K562 (cell line): ENCODE data around the gene FAM83E. TPM values are rescaled to one million over a fixed set of nuclear protein-coding genes. Genes with fewer than 3 reads are reported as not detected.

Experiments
- CAMTA2 ChIP-seq: fragments of 250-450 bp; sonication (Bioruptor Pico); conservative IDR thresholded peaks from 2 replicates; pipeline ENCODE4 v1.5.1; 2022
- CSDE1 ChIP-seq, 2 experiments: fragments of 450-650 bp; IDR thresholded peaks; 2 replicates each; pipeline ENCODE4 v1.6.1; 2016; ENCODE audit warnings: mild to moderate bottlenecking in 1 of 2
- E2F3 ChIP-seq: fragments of 250-450 bp; sonication (Bioruptor Pico); IDR thresholded peaks from 2 replicates; pipeline ENCODE4 v1.4.0; 2020; ENCODE audit warnings: mild to moderate bottlenecking
- ETV1 ChIP-seq: fragments of 450-650 bp; conservative IDR thresholded peaks from 2 replicates; pipeline ENCODE4 v1.6.1; 2016; ENCODE audit warnings: missing genetic modification characterization, control low read depth, low read depth, missing compliant biosample characterization
- HMGN3 ChIP-seq: IDR thresholded peaks from 2 replicates; pipeline ENCODE4 v1.6.1; 2011; ENCODE audit warnings: borderline replicate concordance, low read depth, mild to moderate bottlenecking, mixed read lengths, low read length; ENCODE audit not compliant: insufficient read length; ENCODE audit errors: extremely low read depth
- NR2C1 ChIP-seq, 2 experiments: fragments of 450-650 bp; IDR thresholded peaks; 2 replicates each; pipeline ENCODE4 v1.6.1; 2017; ENCODE audit warnings: mild to moderate bottlenecking in 2 of 2, antibody characterized with exemption in 1 of 2, inconsistent platforms in 1 of 2, missing compliant biosample characterization in 1 of 2, missing genetic modification characterization in 1 of 2
- TEAD2 ChIP-seq: fragments of 450-650 bp; IDR thresholded peaks from 2 replicates; pipeline ENCODE4 v1.6.1; 2016; ENCODE audit warnings: missing genetic modification characterization, control low read depth, missing compliant biosample characterization
- XRCC5 ChIP-seq: fragments of 200-400 bp; formaldehyde crosslinking; IDR thresholded peaks from 2 replicates; pipeline ENCODE4 v1.6.1; 2017; ENCODE audit warnings: low read depth, mild to moderate bottlenecking, low read length
- ZNF217 ChIP-seq: sonication (generic); formaldehyde crosslinking; IDR thresholded peaks from 2 replicates; pipeline ENCODE4 v1.8.0; 2022; ENCODE audit warnings: mild to moderate bottlenecking, missing genetic modification reagents
- ZNF324 ChIP-seq: fragments of 250-450 bp; sonication (Bioruptor Pico); IDR thresholded peaks from 2 replicates; pipeline ENCODE4 v1.4.0; 2020; ENCODE audit warnings: mild to moderate bottlenecking
- ZNF717 ChIP-seq: fragments of 250-450 bp; sonication (Bioruptor Pico); IDR thresholded peaks from 2 replicates; pipeline ENCODE4 v1.5.0; 2021
- polyA plus RNA-seq, 8 experiments: library from polyadenylated mRNA; depleted of rRNA in 4 of 8; stranded (reverse) in 5 of 8; unstranded in 3 of 8; fragments of >200 nt; fragmentation: Nextera tagmentation in 2 of 8; fragmentation: Illumina TruSeq in 1 of 8; extraction: Ambion mirVana in 2 of 8; extraction: Trizol in 1 of 8; gene quantifications; 2 replicates each; pipeline versions ENCODE4 v1.2.1 to v1.2.3, GENCODE V29; 2011 to 2014; ENCODE audit warnings: inconsistent platforms in 1 of 8, missing spikeins in 1 of 8
- total RNA-seq, 7 experiments: library from RNA; depleted of rRNA in 6 of 7; stranded (reverse); fragments of >200 nt in 6 of 7; fragmentation: Illumina TruSeq in 2 of 7; extraction: Trizol in 2 of 7; gene quantifications; 2 replicates each; pipeline versions ENCODE4 v1.2.1 to v1.2.3, GENCODE V29; 2011 to 2021; ENCODE audit warnings: low replicate concordance in 1 of 7
- TF ChIP-seq, protein P1 (sequence below): fragments of 200-800 bp; sonication (Bioruptor generic); IDR thresholded peaks from 2 replicates; pipeline ENCODE4 v1.6.1; 2016; ENCODE audit warnings: missing genetic modification characterization, missing compliant biosample characterization
- TF ChIP-seq, protein P2 (sequence below): sonication (generic); formaldehyde crosslinking; IDR thresholded peaks from 2 replicates; pipeline ENCODE4 v1.8.1; 2023; ENCODE audit warnings: mild to moderate bottlenecking, missing genetic modification reagents
- TF ChIP-seq, protein P3 (sequence below): conservative IDR thresholded peaks from 2 replicates; pipeline ENCODE4 v1.6.1; 2011; ENCODE audit warnings: low read depth, mild to moderate bottlenecking, low read length; ENCODE audit not compliant: control insufficient read depth
- TF ChIP-seq, protein P4 (sequence below): fragments of 450-650 bp; formaldehyde crosslinking; IDR thresholded peaks from 2 replicates; pipeline ENCODE4 v1.4.0; 2022; ENCODE audit warnings: missing genetic modification characterization

The FAM83E gene
- total and polyA plus RNA-seq, 9 of the 15 experiments (the other 6 are each of a cell fraction or from before 2014, with no cell fraction given) = 0.15 to 0.87 (median 0.29) TPM; not detected in 4

DNA sequence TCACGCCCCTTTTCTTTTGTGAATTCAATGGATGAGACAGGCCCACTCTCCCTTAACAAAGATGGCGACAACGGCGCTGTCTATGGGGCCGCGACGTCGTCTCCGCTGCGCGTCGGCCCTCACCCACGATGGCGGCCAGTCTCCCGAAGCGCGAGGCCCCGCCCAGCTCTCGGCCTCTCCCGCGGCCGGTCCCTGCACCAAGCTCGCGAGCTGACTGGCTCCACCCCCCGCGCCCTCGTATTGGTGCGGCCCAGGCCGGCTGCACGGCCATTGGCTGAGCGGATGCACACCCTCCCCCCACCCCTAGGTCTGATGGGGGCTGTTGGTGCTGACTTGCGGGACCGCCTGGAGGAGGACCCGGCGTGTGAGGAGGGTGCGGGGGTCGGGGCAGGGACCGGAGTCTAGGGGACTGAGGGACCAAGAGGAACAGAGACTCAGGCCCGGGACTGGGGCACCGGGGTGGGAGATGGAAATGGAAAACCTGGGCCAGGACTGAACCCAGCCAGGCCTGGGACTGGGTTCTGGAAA is 9.3 kb upstream of the FAM83E start (continued):
- TF ChIP-seq, protein P1, sequence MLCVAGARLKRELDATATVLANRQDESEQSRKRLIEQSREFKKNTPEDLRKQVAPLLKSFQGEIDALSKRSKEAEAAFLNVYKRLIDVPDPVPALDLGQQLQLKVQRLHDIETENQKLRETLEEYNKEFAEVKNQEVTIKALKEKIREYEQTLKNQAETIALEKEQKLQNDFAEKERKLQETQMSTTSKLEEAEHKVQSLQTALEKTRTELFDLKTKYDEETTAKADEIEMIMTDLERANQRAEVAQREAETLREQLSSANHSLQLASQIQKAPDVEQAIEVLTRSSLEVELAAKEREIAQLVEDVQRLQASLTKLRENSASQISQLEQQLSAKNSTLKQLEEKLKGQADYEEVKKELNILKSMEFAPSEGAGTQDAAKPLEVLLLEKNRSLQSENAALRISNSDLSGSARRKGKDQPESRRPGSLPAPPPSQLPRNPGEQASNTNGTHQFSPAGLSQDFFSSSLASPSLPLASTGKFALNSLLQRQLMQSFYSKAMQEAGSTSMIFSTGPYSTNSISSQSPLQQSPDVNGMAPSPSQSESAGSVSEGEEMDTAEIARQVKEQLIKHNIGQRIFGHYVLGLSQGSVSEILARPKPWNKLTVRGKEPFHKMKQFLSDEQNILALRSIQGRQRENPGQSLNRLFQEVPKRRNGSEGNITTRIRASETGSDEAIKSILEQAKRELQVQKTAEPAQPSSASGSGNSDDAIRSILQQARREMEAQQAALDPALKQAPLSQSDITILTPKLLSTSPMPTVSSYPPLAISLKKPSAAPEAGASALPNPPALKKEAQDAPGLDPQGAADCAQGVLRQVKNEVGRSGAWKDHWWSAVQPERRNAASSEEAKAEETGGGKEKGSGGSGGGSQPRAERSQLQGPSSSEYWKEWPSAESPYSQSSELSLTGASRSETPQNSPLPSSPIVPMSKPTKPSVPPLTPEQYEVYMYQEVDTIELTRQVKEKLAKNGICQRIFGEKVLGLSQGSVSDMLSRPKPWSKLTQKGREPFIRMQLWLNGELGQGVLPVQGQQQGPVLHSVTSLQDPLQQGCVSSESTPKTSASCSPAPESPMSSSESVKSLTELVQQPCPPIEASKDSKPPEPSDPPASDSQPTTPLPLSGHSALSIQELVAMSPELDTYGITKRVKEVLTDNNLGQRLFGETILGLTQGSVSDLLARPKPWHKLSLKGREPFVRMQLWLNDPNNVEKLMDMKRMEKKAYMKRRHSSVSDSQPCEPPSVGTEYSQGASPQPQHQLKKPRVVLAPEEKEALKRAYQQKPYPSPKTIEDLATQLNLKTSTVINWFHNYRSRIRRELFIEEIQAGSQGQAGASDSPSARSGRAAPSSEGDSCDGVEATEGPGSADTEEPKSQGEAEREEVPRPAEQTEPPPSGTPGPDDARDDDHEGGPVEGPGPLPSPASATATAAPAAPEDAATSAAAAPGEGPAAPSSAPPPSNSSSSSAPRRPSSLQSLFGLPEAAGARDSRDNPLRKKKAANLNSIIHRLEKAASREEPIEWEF (CRISPR knock-in tag) = no peak
- no peak for TF ChIP-seq XRCC5
- no peak for TF ChIP-seq E2F3 (CRISPR knock-in tag)
- no peak for TF ChIP-seq TEAD2 (tag)
- TF ChIP-seq, protein P2, sequence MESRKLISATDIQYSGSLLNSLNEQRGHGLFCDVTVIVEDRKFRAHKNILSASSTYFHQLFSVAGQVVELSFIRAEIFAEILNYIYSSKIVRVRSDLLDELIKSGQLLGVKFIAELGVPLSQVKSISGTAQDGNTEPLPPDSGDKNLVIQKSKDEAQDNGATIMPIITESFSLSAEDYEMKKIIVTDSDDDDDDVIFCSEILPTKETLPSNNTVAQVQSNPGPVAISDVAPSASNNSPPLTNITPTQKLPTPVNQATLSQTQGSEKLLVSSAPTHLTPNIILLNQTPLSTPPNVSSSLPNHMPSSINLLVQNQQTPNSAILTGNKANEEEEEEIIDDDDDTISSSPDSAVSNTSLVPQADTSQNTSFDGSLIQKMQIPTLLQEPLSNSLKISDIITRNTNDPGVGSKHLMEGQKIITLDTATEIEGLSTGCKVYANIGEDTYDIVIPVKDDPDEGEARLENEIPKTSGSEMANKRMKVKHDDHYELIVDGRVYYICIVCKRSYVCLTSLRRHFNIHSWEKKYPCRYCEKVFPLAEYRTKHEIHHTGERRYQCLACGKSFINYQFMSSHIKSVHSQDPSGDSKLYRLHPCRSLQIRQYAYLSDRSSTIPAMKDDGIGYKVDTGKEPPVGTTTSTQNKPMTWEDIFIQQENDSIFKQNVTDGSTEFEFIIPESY (CRISPR knock-in tag) = no peak; the same call in 1 of the 2 replicates
- TF ChIP-seq, protein P3, sequence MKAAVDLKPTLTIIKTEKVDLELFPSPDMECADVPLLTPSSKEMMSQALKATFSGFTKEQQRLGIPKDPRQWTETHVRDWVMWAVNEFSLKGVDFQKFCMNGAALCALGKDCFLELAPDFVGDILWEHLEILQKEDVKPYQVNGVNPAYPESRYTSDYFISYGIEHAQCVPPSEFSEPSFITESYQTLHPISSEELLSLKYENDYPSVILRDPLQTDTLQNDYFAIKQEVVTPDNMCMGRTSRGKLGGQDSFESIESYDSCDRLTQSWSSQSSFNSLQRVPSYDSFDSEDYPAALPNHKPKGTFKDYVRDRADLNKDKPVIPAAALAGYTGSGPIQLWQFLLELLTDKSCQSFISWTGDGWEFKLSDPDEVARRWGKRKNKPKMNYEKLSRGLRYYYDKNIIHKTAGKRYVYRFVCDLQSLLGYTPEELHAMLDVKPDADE = peak; percentile 20; the same call in 1 of the 2 replicates
- no peak for TF ChIP-seq ZNF717 (CRISPR knock-in tag)
- no peak for TF ChIP-seq CAMTA2 (CRISPR knock-in tag)
- TF ChIP-seq ZNF324 (CRISPR knock-in tag) = no peak
- no peak for TF ChIP-seq ZNF217 (CRISPR knock-in tag)
- peak; percentile 73 for TF ChIP-seq HMGN3
- TF ChIP-seq, protein P4, sequence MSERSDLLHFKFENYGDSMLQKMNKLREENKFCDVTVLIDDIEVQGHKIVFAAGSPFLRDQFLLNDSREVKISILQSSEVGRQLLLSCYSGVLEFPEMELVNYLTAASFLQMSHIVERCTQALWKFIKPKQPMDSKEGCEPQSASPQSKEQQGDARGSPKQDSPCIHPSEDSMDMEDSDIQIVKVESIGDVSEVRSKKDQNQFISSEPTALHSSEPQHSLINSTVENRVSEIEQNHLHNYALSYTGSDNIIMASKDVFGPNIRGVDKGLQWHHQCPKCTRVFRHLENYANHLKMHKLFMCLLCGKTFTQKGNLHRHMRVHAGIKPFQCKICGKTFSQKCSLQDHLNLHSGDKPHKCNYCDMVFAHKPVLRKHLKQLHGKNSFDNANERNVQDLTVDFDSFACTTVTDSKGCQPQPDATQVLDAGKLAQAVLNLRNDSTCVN = no peak
- no peak for TF ChIP-seq ETV1 (tag)
- TF ChIP-seq NR2C1 (IDR thresholded peaks at IDR 0.05) = no peak
- TF ChIP-seq NR2C1 (tag; IDR thresholded peaks at IDR 0.05) = no peak
- peak in 1 of 2 experiments; percentile 88; a peak in 1 of 4 replicates for TF ChIP-seq CSDE1 (IDR thresholded peaks at IDR 0.05)
